SK-N-SH (cell line): ENCODE results near the gene PICALM. TPM values are rescaled to one million over a fixed set of nuclear protein-coding genes. Genes with fewer than 3 reads are reported as not detected.
A peak's percentile ranks its signal among the peaks of the same experiment; 100 is the strongest.

ENCODE experiments used
- CTCF ChIA-PET: fragments of 300-600, 350-600 bp; formaldehyde crosslinking; extraction: SDS; loops from one replicate; lab custom pipeline; 2021; lab: Yijun Ruan, JAX
- POLR2A ChIA-PET: fragments of 350-600 bp; sonication (Branson Sonifier 250); formaldehyde crosslinking; extraction: SDS; loops from one replicate; lab custom pipeline; 2020; ENCODE audit warnings: antibody characterized with exemption, inconsistent platforms; lab: Yijun Ruan, JAX
- DNase-seq: peaks from one replicate; pipeline ENCODE4 v3.0.0; 2012
- H2AFZ ChIP-seq: fragments of 200-600 bp; sonication (generic); 2 replicates; pipeline ENCODE4 v1.8.1; 2016; ENCODE audit warnings: antibody characterized with exemption, mild to moderate bottlenecking, low read depth
- H3F3A ChIP-seq: fragments of 200-600 bp; sonication (generic); replicated peaks from 2 replicates; pipeline ENCODE3; 2016; ENCODE audit warnings: antibody characterized with exemption, mild to moderate bottlenecking; ENCODE audit not compliant: insufficient read depth
- H3K27ac ChIP-seq, 2 experiments: fragments of 200-500 bp in 1 of 2; fragments of 200-600 bp in 1 of 2; sonication (Bioruptor generic) in 1 of 2; sonication (generic), shearing (Covaris generic) in 1 of 2; 2 replicates each; pipeline versions ENCODE4 v1.5.1 to v1.6.1; 2014 to 2016; ENCODE audit warnings: low read depth in 2 of 2, inconsistent platforms in 1 of 2, low read length in 1 of 2, mild to moderate bottlenecking in 1 of 2, mixed read lengths in 1 of 2
- H3K27me3 ChIP-seq: fragments of 200-600 bp; sonication (generic), shearing (Covaris generic); 2 replicates; pipeline ENCODE4 v1.6.1; 2016; ENCODE audit warnings: mixed run types; ENCODE audit not compliant: insufficient read depth
- H3K36me3 ChIP-seq, 2 experiments: fragments of 200-500 bp in 1 of 2; fragments of 200-600 bp in 1 of 2; sonication (Bioruptor generic) in 1 of 2; sonication (generic) in 1 of 2; replicated peaks in 1 of 2; 2 replicates each; pipeline versions ENCODE3 to v1.5.1; 2014 to 2016; ENCODE audit warnings: low read length in 1 of 2, mild to moderate bottlenecking in 1 of 2; ENCODE audit not compliant: insufficient read depth in 2 of 2, control insufficient read depth in 1 of 2
- H3K4me1 ChIP-seq, 2 experiments: fragments of 200-500 bp in 1 of 2; fragments of 200-600 bp in 1 of 2; sonication (Bioruptor generic) in 1 of 2; sonication (generic), shearing (Covaris generic) in 1 of 2; 2 replicates each; pipeline versions ENCODE4 v1.5.1 to v1.6.1; 2014 to 2016; ENCODE audit warnings: low read depth in 1 of 2, low read length in 1 of 2, mixed run types in 1 of 2; ENCODE audit not compliant: insufficient read depth in 2 of 2, control insufficient read depth in 1 of 2
- H3K4me2 ChIP-seq: fragments of 200-600 bp; sonication (generic), shearing (Covaris generic); 2 replicates; pipeline ENCODE4 v1.6.1; 2017; ENCODE audit warnings: mixed run types
- H3K4me3 ChIP-seq, 2 experiments: fragments of 200-500 bp in 1 of 2; fragments of 200-600 bp in 1 of 2; sonication (Bioruptor generic) in 1 of 2; sonication (generic), shearing (Covaris generic) in 1 of 2; 2 replicates each; pipeline versions ENCODE4 v1.5.1 to v1.8.1; 2014 to 2016; ENCODE audit warnings: low read depth in 2 of 2, inconsistent platforms in 1 of 2, low read length in 1 of 2, mild to moderate bottlenecking in 1 of 2, mixed read lengths in 1 of 2, moderate library complexity in 1 of 2
- H3K79me2 ChIP-seq: fragments of 200-600 bp; sonication (generic); 2 replicates; pipeline ENCODE4 v1.8.1; 2017; ENCODE audit warnings: mild to moderate bottlenecking; ENCODE audit not compliant: insufficient read depth
- H3K9ac ChIP-seq: fragments of 200-600 bp; sonication (generic); 2 replicates; pipeline ENCODE4 v1.6.1; 2017; ENCODE audit warnings: mixed run types
- H3K9me2 ChIP-seq: fragments of 200-600 bp; sonication (generic); 2 replicates; pipeline ENCODE4 v1.6.1; 2017; ENCODE audit warnings: mixed run types
- H3K9me3 ChIP-seq: fragments of 200-600 bp; sonication (generic); 2 replicates; pipeline ENCODE4 v1.6.1; 2017; ENCODE audit warnings: mixed run types, mild to moderate bottlenecking, moderate library complexity
- H4K20me1 ChIP-seq: fragments of 200-600 bp; sonication (generic); 2 replicates; pipeline ENCODE4 v1.6.1; 2017; ENCODE audit warnings: mild to moderate bottlenecking, mixed run types; ENCODE audit not compliant: insufficient read depth
- CHD2 ChIP-seq: fragments of 150-350 bp; IDR thresholded peaks from 2 replicates; pipeline ENCODE4 v1.6.1; 2018; ENCODE audit warnings: low read length; ENCODE audit not compliant: partially characterized antibody
- ELF1 ChIP-seq: IDR thresholded peaks from 2 replicates; pipeline ENCODE4 v1.4.0; 2012
- EZH2phosphoT487 ChIP-seq: fragments of 200-600 bp; sonication (generic); IDR thresholded peaks from 2 replicates; pipeline ENCODE4 v1.6.1; 2017; ENCODE audit warnings: low read depth, mixed run types, mild to moderate bottlenecking, antibody characterized with exemption, moderate library complexity, borderline replicate concordance
- FOSL2 ChIP-seq: IDR thresholded peaks from 2 replicates; pipeline ENCODE4 v1.4.0; 2012; ENCODE audit warnings: low read depth, mild to moderate bottlenecking, moderate library complexity, borderline replicate concordance
- FOXJ3 ChIP-seq: sonication (generic); formaldehyde crosslinking; IDR thresholded peaks from 2 replicates; pipeline ENCODE4 v1.5.1; 2020; ENCODE audit warnings: mild to moderate bottlenecking, missing genetic modification reagents
- FOXM1 ChIP-seq: IDR thresholded peaks from 2 replicates; pipeline ENCODE4 v1.4.0; 2012; ENCODE audit warnings: low read depth, mild to moderate bottlenecking
- GABPA ChIP-seq: IDR thresholded peaks from 2 replicates; pipeline ENCODE4 v1.4.0; 2012; ENCODE audit warnings: low read depth, mild to moderate bottlenecking
- JUND ChIP-seq: IDR thresholded peaks from 2 replicates; pipeline ENCODE4 v1.4.0; 2012
- MEF2A ChIP-seq: IDR thresholded peaks from 2 replicates; pipeline ENCODE4 v1.4.0; 2012; ENCODE audit warnings: low read depth, borderline replicate concordance
- NFIC ChIP-seq: IDR thresholded peaks from 2 replicates; pipeline ENCODE4 v1.4.0; 2012; ENCODE audit warnings: borderline replicate concordance
- NRF1 ChIP-seq: IDR thresholded peaks from 2 replicates; pipeline ENCODE4 v1.6.1; 2012; ENCODE audit warnings: low read depth, mild to moderate bottlenecking, low read length
- POLR2AphosphoS5 ChIP-seq: IDR thresholded peaks from 2 replicates; pipeline ENCODE4 v1.6.1; 2012; ENCODE audit warnings: low read depth, low read length
- RAD21 ChIP-seq: IDR thresholded peaks from 2 replicates; pipeline ENCODE4 v1.6.1; 2012; ENCODE audit warnings: mild to moderate bottlenecking, low read length
- RCOR1 ChIP-seq: fragments of 150-350 bp; IDR thresholded peaks from 2 replicates; pipeline ENCODE4 v1.6.1; 2017; ENCODE audit warnings: antibody characterized with exemption, low read length
- RFX5 ChIP-seq: IDR thresholded peaks from 2 replicates; pipeline ENCODE4 v1.6.1; 2012; ENCODE audit warnings: mild to moderate bottlenecking, improper control_type of control experiment, low read length
- RXRA ChIP-seq: IDR thresholded peaks from 2 replicates; pipeline ENCODE4 v1.4.0; 2012; ENCODE audit warnings: low read depth, mild to moderate bottlenecking, borderline replicate concordance
- SIN3A ChIP-seq: IDR thresholded peaks from 2 replicates; pipeline ENCODE4 v1.6.1; 2012; ENCODE audit warnings: low read depth, mild to moderate bottlenecking, low read length, moderate library complexity, borderline replicate concordance
- SMC3 ChIP-seq: IDR thresholded peaks from 2 replicates; pipeline ENCODE4 v1.6.1; 2012; ENCODE audit warnings: low read depth, low read length, improper control_type of control experiment
- TAF1 ChIP-seq: IDR thresholded peaks from 2 replicates; pipeline ENCODE4 v1.6.1; 2012; ENCODE audit warnings: low read depth, mild to moderate bottlenecking, low read length, moderate library complexity, borderline replicate concordance
- TCF12 ChIP-seq: IDR thresholded peaks from 2 replicates; pipeline ENCODE4 v1.4.0; 2012
- YY1 ChIP-seq: IDR thresholded peaks from 2 replicates; pipeline ENCODE4 v1.4.0; 2012; ENCODE audit warnings: low read depth, mild to moderate bottlenecking
- WGBS: methylation state at CpG from one replicate; pipeline ENCODE4 v1.1.6; 2017; ENCODE audit warnings: low lambda C conversion rate; 5-methylcytosine and 5-hydroxymethylcytosine counted together
- polyA plus RNA-seq, 3 experiments: library from polyadenylated mRNA; depleted of rRNA; stranded (reverse); fragments of >200 nt; gene quantifications; 2 replicates each; pipeline ENCODE4 v1.2.3, GENCODE V29; 2012
- TF ChIP-seq, protein P1 (sequence below): fragments of 150-350 bp; IDR thresholded peaks from 2 replicates; pipeline ENCODE4 v1.6.1; 2016; ENCODE audit warnings: mild to moderate bottlenecking, low read depth, low read length
- TF ChIP-seq, protein P2 (sequence below): IDR thresholded peaks from 2 replicates; pipeline ENCODE4 v1.4.0; 2012; ENCODE audit warnings: low read depth
- TF ChIP-seq, protein P3 (sequence below): fragments of 150-350 bp; IDR thresholded peaks from 2 replicates; pipeline ENCODE4 v1.6.1; 2017; ENCODE audit warnings: antibody characterized with exemption, low read length, low read depth, borderline replicate concordance
- TF ChIP-seq, protein P4 (sequence below): IDR thresholded peaks from 2 replicates; pipeline ENCODE4; 2012
- TF ChIP-seq, protein P5 (sequence below): IDR thresholded peaks from 2 replicates; pipeline ENCODE4 v1.4.0; 2012; ENCODE audit warnings: low read depth, borderline replicate concordance
- TF ChIP-seq, protein P6 (sequence below): IDR thresholded peaks from 2 replicates; pipeline ENCODE4 v1.6.1; 2012; ENCODE audit warnings: mild to moderate bottlenecking, low read depth, low read length, moderate library complexity

PICALM gene
- polyA plus RNA-seq, 1 of the 3 experiments (the other 2 are of a cell fraction), result 103 TPM

DNA sequence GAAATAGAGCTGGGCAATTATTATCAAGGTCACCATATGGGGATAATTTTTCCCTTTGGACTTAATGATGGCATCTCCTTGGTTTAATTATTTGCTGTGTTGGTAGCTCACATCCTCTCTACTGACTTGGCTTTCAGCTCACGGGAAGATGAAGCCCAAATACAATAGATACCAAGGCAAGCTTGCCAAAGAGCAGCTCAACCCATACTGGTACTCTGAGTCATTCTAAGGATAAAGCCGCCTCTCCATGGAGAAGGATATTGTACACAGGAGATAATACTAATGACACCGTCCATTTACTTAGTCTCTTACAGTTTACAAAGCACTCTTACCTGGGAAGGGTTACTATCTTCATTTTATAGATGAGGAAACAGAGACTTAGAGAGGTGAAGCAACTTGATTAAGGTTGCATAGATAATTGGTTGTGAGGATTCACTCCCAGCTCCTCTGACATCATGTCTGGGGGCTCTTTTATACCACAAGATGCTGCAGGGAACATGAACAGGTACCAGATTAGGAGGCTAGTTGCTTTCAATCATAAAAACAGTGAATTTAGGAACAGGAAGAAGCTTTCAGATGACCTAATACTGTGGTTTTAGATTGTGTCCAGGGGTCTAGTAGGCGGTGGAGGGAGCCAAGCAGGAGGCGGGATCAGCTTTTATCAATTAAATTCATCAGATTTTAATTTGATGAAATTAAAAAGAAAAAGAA is 48.3 kb upstream of the PICALM start:
- H3F3A ChIP-seq, result peaks cover 33% of the 10 kb centered on the region
- no peak overlapping the region for H3K4me3 ChIP-seq
- H3K36me3 ChIP-seq, result no peaks in the 10 kb centered on the region
- CTCF ChIA-PET, result interaction anchor here (0.5 kb wide), 1 partner anchor 75 kb away, joined by 3 read pairs; no protein-coding TSS in a partner anchor
- no peaks in the 10 kb centered on the region for H3K9me2 ChIP-seq
- H3K9ac ChIP-seq, result peak overlapping the region; percentile 64; the same call in 1 of the 2 replicates
- H3K9me3 ChIP-seq, result no peaks in the 10 kb centered on the region
- H3K4me1 ChIP-seq, result peaks cover 0 to 10% of the 10 kb centered on the region in 2 experiments; a peak in 2 of 4 replicates
- POLR2A ChIA-PET, result no interaction called here
- H2AFZ ChIP-seq, result no peak overlapping the region
- 31% methylated on average over 5 of the region's 5 CpGs for WGBS
- no peak for DNase-seq
- H3K27me3 ChIP-seq, result no peaks in the 10 kb centered on the region
- H3K4me2 ChIP-seq, result peak overlapping the region; percentile 69
- no peaks in the 10 kb centered on the region for H3K79me2 ChIP-seq
- peak overlapping the region in 1 of 2 experiments; percentile 88; a peak in 2 of 4 replicates for H3K27ac ChIP-seq
- H4K20me1 ChIP-seq, result no peaks in the 10 kb centered on the region
- TF ChIP-seq EZH2phosphoT487, result no peak
- TF ChIP-seq, protein P1, sequence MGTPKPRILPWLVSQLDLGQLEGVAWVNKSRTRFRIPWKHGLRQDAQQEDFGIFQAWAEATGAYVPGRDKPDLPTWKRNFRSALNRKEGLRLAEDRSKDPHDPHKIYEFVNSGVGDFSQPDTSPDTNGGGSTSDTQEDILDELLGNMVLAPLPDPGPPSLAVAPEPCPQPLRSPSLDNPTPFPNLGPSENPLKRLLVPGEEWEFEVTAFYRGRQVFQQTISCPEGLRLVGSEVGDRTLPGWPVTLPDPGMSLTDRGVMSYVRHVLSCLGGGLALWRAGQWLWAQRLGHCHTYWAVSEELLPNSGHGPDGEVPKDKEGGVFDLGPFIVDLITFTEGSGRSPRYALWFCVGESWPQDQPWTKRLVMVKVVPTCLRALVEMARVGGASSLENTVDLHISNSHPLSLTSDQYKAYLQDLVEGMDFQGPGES, result no peak
- TF ChIP-seq RXRA, result no peak
- no peak for TF ChIP-seq TAF1
- no peak for TF ChIP-seq RAD21
- TF ChIP-seq ELF1, result no peak
- TF ChIP-seq, protein P2, sequence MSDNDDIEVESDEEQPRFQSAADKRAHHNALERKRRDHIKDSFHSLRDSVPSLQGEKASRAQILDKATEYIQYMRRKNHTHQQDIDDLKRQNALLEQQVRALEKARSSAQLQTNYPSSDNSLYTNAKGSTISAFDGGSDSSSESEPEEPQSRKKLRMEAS, result no peak
- no peak for TF ChIP-seq NRF1
- peak; percentile 53; the same call in 1 of the 2 replicates for TF ChIP-seq FOSL2
- no peak for TF ChIP-seq POLR2AphosphoS5
- no peak for TF ChIP-seq CHD2
- TF ChIP-seq, protein P3, sequence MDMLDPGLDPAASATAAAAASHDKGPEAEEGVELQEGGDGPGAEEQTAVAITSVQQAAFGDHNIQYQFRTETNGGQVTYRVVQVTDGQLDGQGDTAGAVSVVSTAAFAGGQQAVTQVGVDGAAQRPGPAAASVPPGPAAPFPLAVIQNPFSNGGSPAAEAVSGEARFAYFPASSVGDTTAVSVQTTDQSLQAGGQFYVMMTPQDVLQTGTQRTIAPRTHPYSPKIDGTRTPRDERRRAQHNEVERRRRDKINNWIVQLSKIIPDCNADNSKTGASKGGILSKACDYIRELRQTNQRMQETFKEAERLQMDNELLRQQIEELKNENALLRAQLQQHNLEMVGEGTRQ, result no peak
- no peak for TF ChIP-seq FOXJ3 (CRISPR knock-in tag)
- no peak for TF ChIP-seq FOXM1
- TF ChIP-seq, protein P4, sequence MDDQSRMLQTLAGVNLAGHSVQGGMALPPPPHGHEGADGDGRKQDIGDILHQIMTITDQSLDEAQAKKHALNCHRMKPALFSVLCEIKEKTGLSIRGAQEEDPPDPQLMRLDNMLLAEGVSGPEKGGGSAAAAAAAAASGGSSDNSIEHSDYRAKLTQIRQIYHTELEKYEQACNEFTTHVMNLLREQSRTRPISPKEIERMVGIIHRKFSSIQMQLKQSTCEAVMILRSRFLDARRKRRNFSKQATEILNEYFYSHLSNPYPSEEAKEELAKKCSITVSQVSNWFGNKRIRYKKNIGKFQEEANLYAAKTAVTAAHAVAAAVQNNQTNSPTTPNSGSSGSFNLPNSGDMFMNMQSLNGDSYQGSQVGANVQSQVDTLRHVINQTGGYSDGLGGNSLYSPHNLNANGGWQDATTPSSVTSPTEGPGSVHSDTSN, result peak; percentile 48
- peak; percentile 13; the same call in 1 of the 2 replicates for TF ChIP-seq NFIC
- no peak for TF ChIP-seq MEF2A
- no peak for TF ChIP-seq RFX5
- no peak for TF ChIP-seq SIN3A
- 0 out of 2 replicates have a peak, but pooled peaks have one; percentile 4 for TF ChIP-seq JUND
- TF ChIP-seq, protein P5, sequence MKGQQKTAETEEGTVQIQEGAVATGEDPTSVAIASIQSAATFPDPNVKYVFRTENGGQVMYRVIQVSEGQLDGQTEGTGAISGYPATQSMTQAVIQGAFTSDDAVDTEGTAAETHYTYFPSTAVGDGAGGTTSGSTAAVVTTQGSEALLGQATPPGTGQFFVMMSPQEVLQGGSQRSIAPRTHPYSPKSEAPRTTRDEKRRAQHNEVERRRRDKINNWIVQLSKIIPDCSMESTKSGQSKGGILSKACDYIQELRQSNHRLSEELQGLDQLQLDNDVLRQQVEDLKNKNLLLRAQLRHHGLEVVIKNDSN, result no peak
- no peak for TF ChIP-seq SMC3
- peak; percentile 60; the same call in 1 of the 2 replicates for TF ChIP-seq TCF12
- TF ChIP-seq, protein P6, sequence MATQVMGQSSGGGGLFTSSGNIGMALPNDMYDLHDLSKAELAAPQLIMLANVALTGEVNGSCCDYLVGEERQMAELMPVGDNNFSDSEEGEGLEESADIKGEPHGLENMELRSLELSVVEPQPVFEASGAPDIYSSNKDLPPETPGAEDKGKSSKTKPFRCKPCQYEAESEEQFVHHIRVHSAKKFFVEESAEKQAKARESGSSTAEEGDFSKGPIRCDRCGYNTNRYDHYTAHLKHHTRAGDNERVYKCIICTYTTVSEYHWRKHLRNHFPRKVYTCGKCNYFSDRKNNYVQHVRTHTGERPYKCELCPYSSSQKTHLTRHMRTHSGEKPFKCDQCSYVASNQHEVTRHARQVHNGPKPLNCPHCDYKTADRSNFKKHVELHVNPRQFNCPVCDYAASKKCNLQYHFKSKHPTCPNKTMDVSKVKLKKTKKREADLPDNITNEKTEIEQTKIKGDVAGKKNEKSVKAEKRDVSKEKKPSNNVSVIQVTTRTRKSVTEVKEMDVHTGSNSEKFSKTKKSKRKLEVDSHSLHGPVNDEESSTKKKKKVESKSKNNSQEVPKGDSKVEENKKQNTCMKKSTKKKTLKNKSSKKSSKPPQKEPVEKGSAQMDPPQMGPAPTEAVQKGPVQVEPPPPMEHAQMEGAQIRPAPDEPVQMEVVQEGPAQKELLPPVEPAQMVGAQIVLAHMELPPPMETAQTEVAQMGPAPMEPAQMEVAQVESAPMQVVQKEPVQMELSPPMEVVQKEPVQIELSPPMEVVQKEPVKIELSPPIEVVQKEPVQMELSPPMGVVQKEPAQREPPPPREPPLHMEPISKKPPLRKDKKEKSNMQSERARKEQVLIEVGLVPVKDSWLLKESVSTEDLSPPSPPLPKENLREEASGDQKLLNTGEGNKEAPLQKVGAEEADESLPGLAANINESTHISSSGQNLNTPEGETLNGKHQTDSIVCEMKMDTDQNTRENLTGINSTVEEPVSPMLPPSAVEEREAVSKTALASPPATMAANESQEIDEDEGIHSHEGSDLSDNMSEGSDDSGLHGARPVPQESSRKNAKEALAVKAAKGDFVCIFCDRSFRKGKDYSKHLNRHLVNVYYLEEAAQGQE, result no peak
- TF ChIP-seq YY1, result no peak
- TF ChIP-seq RCOR1, result no peak
- no peak for TF ChIP-seq GABPA
